Aorta (tissue), 5 donors: ENCODE measurements around the gene FAM180A. TPM values are rescaled to one million over a fixed set of nuclear protein-coding genes. Genes with fewer than 3 reads are reported as not detected.

Experiments used
- ATAC-seq: fragments of 200-7000 bp; cut with Tn5 transposase; one replicate; pipeline ENCODE4 v1.9.1; 2022; ENCODE audit warnings: moderate library complexity; ENCODE audit not compliant: low FRiP score
- DNase-seq, 2 donors: peaks; one replicate each; pipeline ENCODE4 v3.0.0-alpha.2; 2020
- H3K27ac ChIP-seq, 2 donors: one replicate each; pipeline ENCODE4 v1.5.1; 2013; ENCODE audit warnings: low read length in 2 of 2, mild to moderate bottlenecking in 2 of 2, moderate library complexity in 2 of 2, control low read depth in 1 of 2, inconsistent platforms in 1 of 2, low read depth in 1 of 2
- H3K27me3 ChIP-seq, 2 donors: one replicate each; pipeline ENCODE4 v1.6.1; 2013; ENCODE audit warnings: control low read depth in 1 of 2, low read length in 1 of 2, mild to moderate bottlenecking in 1 of 2, moderate library complexity in 1 of 2; ENCODE audit not compliant: insufficient read depth in 2 of 2, control insufficient read depth in 1 of 2
- H3K36me3 ChIP-seq, 2 donors: one replicate each; pipeline ENCODE4 v1.6.1; 2013; ENCODE audit warnings: control low read depth in 1 of 2, low read length in 1 of 2, mild to moderate bottlenecking in 1 of 2; ENCODE audit not compliant: insufficient read depth in 2 of 2, control insufficient read depth in 1 of 2
- H3K4me1 ChIP-seq, 2 donors: one replicate each; pipeline ENCODE4 v1.6.1; 2013; ENCODE audit warnings: low read length in 2 of 2, control low read depth in 1 of 2, mild to moderate bottlenecking in 1 of 2, moderate library complexity in 1 of 2; ENCODE audit not compliant: insufficient read depth in 2 of 2, control insufficient read depth in 1 of 2
- H3K4me3 ChIP-seq, 2 donors: one replicate each; pipeline ENCODE4 v1.5.1; 2013; ENCODE audit warnings: low read length in 2 of 2, control low read depth in 1 of 2, mild to moderate bottlenecking in 1 of 2
- H3K9me3 ChIP-seq: one replicate; pipeline ENCODE4 v1.6.1; 2013; ENCODE audit warnings: mild to moderate bottlenecking, low read length; ENCODE audit not compliant: control insufficient read depth
- WGBS, 2 donors: extraction: QIAGEN DNeasy Blood & Tissue Kit; methylation state at CpG; one replicate each; pipeline ENCODE4 v1.1.7; 2013; 5-methylcytosine and 5-hydroxymethylcytosine counted together
- intact Hi-C, 2 donors: fragments of 100-400 bp; cut with DNase I; formaldehyde crosslinking; loops; one replicate each; pipeline versions ENCODE4 v1.14.2 to v1.15.0; 2022
- polyA plus RNA-seq, 2 donors: library from polyadenylated mRNA; stranded (reverse); fragments of 200-250 nt; gene quantifications; one replicate each; pipeline ENCODE4 v1.2.3, GENCODE V29; 2013
- total RNA-seq, 2 donors: library from RNA; stranded (reverse); fragmentation: NEBNext Ultra II Directional; extraction: Animal tissue kit (Norgen Biotek cat#: 25700); gene quantifications; one replicate each; pipeline ENCODE4 v1.2.1, GENCODE V29; 2021
- donor health status: healthy with polysubstance abuse.
- donor health status: Bipolar disorder and iron deficiency.
- donor health status: DM: no; HTN: no; CAD: no.
- donor health status: DM: no; HTN: no; CAD: no.
- donor health status: DM: yes; HTN: yes; CAD: no.

Gene FAM180A
- total and polyA plus RNA-seq, 4 donors, result 4.5 to 67.1 (median 35.9) TPM

- H3K27me3 ChIP-seq, result no peaks in the 10 kb centered on the region
- DNase-seq (no peak), ATAC-seq (no peak)
- H3K4me1 ChIP-seq, result peaks cover 0 to 4% of the 10 kb centered on the region in 2 donors
- intact Hi-C loops, result no loop called here
- 87 to 89% methylated on average over 5 of the region's 5 CpGs for WGBS, 2 donors
- H3K4me3 ChIP-seq, result no peak overlapping the region
- no peaks in the 10 kb centered on the region for H3K9me3 ChIP-seq
- no peaks in the 10 kb centered on the region for H3K36me3 ChIP-seq
- no peak overlapping the region for H3K27ac ChIP-seq
Observed at GRCh38 chr7:135684699-135685098, 63.9 kb downstream of the FAM180A start.

DNA sequence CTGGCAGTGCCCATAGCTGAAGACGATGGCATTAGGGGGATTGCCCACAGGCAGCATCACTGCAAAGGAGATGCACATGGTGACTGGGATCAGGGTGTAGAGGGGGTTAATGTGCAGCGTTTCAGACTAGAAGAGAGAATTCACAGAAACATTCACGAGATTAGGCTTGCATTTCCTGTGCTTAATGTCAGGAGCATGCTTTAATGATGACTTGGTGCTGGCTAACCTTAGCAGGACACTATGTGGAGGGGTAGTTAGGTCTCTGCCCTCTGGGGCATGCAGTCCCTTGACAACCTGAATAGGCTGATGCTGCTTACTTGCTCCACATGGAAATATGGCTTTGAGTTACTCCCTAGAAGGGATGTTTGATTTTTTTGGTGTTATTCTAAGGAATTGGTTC lies 64.5 kb downstream of the FAM180A start:
- Histone ChIP-seq H3K27ac (no peak overlapping the region), H3K4me1 (peaks cover 0 to under 1% of the 10 kb centered on the region in 2 donors), H3K36me3 (no peaks in the 10 kb centered on the region), H3K9me3 (no peaks in the 10 kb centered on the region), H3K27me3 (no peaks in the 10 kb centered on the region), H3K4me3 (no peak overlapping the region)
- ATAC-seq, result no peak
- intact Hi-C loops, result no loop called here
- no peak for DNase-seq
- 23 to 27% methylated on average over 3 of the region's 3 CpGs for WGBS, 2 donors

- H3K9me3 ChIP-seq, result no peaks in the 10 kb centered on the region
- H3K4me1 ChIP-seq, result no peaks in the 10 kb centered on the region
- H3K27me3 ChIP-seq, result no peaks in the 10 kb centered on the region
- no peak overlapping the region for H3K27ac ChIP-seq
- intact Hi-C loops, result no loop called here
- no peak overlapping the region for H3K4me3 ChIP-seq
- WGBS, 2 donors, result 63 to 67% methylated on average over 3 of the region's 3 CpGs
- no peak for DNase-seq
- H3K36me3 ChIP-seq, result no peaks in the 10 kb centered on the region
- no peak for ATAC-seq
Observed at GRCh38 chr7:135683609-135684008, 65.0 kb downstream of the FAM180A start.

DNA sequence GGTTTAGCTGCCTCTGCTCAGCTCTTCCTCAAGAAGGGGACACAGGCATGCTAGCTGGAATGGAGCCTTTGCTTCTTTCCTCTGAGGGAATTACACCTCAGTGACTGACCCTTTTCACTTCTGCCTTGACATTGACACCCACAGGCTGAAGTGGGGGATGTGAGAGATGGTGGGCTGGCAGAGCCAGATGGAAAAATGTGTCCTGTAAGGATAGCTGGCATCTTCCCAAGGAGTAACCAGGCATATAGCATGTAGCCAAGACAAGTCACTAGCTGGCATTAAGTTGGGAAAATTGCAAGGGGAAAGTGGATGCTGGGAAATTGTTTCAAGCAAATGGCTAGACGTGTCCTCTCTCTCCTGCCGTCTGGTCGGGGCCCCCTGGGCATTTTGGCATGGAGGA lies 66.4 kb downstream of the FAM180A start:
- Histone ChIP-seq H3K9me3 (no peaks in the 10 kb centered on the region), H3K4me1 (peaks cover 0 to 3% of the 10 kb centered on the region in 2 donors), H3K4me3 (no peak overlapping the region), H3K27me3 (no peaks in the 10 kb centered on the region), H3K27ac (peak overlapping the region; percentile 49 to 78), H3K36me3 (no peaks in the 10 kb centered on the region)
- intact Hi-C loops, result no loop called here
- 4 to 5% methylated on average over 3 of the region's 3 CpGs for WGBS, 2 donors
- DNase-seq (no peak), ATAC-seq (no peak)

- WGBS, 2 donors, result 34 to 42% methylated on average over 5 of the region's 5 CpGs
- intact Hi-C loops, result no loop called here
- Histone ChIP-seq H3K27ac (peak overlapping the region in 1 of 2 donors; percentile 49), H3K4me1 (peaks cover 0 to 3% of the 10 kb centered on the region in 2 donors), H3K36me3 (no peaks in the 10 kb centered on the region), H3K27me3 (no peaks in the 10 kb centered on the region), H3K9me3 (no peaks in the 10 kb centered on the region), H3K4me3 (no peak overlapping the region)
- ATAC-seq (no peak), DNase-seq (no peak)
Observed at GRCh38 chr7:135681762-135682161, 66.9 kb downstream of the FAM180A start.

Other genes with a start within 250 kb of the FAM180A start
- 10 to 100 TPM; 29.0 to 35.9 TPM for gene CNOT4, start 238.7 kb downstream of the FAM180A start, total RNA-seq
- gene CNOT4, start 238.7 kb downstream of the FAM180A start, polyA plus RNA-seq, result 1 to 10 TPM; 6.8 to 8.8 TPM
- 10 to 100 TPM; 33.9 to 40.9 TPM for gene NUP205, start 190.9 kb downstream of the FAM180A start, total RNA-seq
- gene NUP205, start 190.9 kb downstream of the FAM180A start, polyA plus RNA-seq, result 10 to 100 TPM in 1 of 2 donors, 1 to 10 TPM in 1; 4.9 to 26.3 TPM
- gene STMP1, start 86.3 kb downstream of the FAM180A start, total RNA-seq, result 10 to 100 TPM; 29.8 to 42.6 TPM
- 10 to 100 TPM; 31.5 to 43.3 TPM for gene STMP1, start 86.3 kb downstream of the FAM180A start, polyA plus RNA-seq
- gene SLC13A4, start 20.6 kb downstream of the FAM180A start, total RNA-seq, result 1 to 10 TPM; 1.7 to 2.2 TPM
- gene SLC13A4, start 20.6 kb downstream of the FAM180A start, polyA plus RNA-seq, result 1 to 10 TPM in 1 of 2 donors, not detected in 1; 2.0 TPM
- gene MTPN, start 228.5 kb upstream of the FAM180A start, total RNA-seq, result 10 to 100 TPM; 89.3 to 92.6 TPM
- 10 to 100 TPM; 63.0 to 88.8 TPM for gene MTPN, start 228.5 kb upstream of the FAM180A start, polyA plus RNA-seq